AG20443 (cell line): ENCODE results near the gene OR2AG2.

Experiments
- DNase-seq: peaks from one replicate; pipeline ENCODE4 v3.0.0; 2012; ENCODE audit warnings: low spot score, mixed read lengths

Gene OR2AG2

GRCh38 chr11:6738590-6738989, 33.2 kb downstream of the OR2AG2 start:
- no peak for DNase-seq

GRCh38 chr11:6737872-6738466, 33.8 kb downstream of the OR2AG2 start:
- DNase-seq: peak; percentile 55

GRCh38 chr11:6736495-6737121, 35.2 kb downstream of the OR2AG2 start:
- no peak for DNase-seq

GRCh38 chr11:6735306-6735705, 36.5 kb downstream of the OR2AG2 start:
- DNase-seq: peak; percentile 16

GRCh38 chr11:6734616-6735015, 37.2 kb downstream of the OR2AG2 start:
- no peak for DNase-seq

- no peak for DNase-seq
Observed at GRCh38 chr11:6733326-6734275, 38.2 kb downstream of the OR2AG2 start.

- no peak for DNase-seq
Observed at GRCh38 chr11:6727971-6728760, 43.6 kb downstream of the OR2AG2 start.

- DNase-seq: no peak
Observed at GRCh38 chr11:6725386-6725896, 46.3 kb downstream of the OR2AG2 start.

- no peak for DNase-seq
Observed at GRCh38 chr11:6724013-6724412, 47.8 kb downstream of the OR2AG2 start.

- DNase-seq: no peak
Observed at GRCh38 chr11:6721343-6721742, 50.4 kb downstream of the OR2AG2 start.

GRCh38 chr11:6719576-6719975, 52.2 kb downstream of the OR2AG2 start:
- no peak for DNase-seq

- DNase-seq: no peak
Observed at GRCh38 chr11:6717426-6717825, 54.4 kb downstream of the OR2AG2 start.
